ENCODE data around the gene HELZ2.

The HELZ2 gene

DNA sequence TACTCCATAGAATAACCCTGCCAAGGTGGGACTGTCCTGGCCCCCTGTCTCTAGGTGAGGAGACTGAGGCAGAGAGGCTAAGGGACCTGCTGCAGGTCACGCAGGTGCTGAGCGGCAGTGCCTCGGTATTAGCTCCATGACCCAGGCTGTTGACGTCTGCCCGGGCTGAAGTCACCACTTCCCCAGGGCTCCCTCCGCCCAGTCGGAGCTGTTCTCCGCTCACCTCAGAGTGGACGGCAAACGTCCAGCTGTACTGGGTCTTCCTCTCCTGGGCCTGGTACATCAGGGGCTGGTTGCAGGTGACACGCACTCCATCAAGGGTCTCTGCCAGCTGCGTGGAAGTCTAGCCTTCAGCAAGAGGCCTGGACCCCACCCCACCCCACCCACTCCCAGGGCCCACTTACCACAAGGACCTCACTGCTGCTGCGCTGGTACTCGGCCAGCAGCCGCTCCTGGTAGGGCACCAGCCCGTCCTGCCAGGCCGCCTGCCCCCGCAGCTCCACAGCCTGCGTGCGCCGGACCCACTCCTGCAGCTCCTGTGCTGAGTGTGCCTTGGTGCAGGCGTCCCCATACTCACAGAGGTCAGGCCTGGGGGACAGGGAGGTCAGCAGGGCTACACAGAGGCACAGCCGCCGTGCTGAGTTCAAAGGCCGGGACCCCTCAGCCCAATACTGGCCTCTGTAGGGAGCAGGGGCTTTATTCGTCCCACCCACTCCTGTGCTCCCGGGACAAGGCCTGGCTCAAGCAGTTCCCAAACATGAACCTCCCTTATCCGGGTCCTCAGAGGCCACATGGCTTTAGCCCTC lies 3.6 kb downstream of the HELZ2 start:
- DNase-seq (ENCODE audit: low read depth) = no peak
- no peak overlapping the region for H3K4me3 ChIP-seq (ENCODE audit: low read length)
- TF ChIP-seq CTCF (conservative IDR thresholded peaks at IDR 0.05; ENCODE audit: low read length) = no peak

DNA sequence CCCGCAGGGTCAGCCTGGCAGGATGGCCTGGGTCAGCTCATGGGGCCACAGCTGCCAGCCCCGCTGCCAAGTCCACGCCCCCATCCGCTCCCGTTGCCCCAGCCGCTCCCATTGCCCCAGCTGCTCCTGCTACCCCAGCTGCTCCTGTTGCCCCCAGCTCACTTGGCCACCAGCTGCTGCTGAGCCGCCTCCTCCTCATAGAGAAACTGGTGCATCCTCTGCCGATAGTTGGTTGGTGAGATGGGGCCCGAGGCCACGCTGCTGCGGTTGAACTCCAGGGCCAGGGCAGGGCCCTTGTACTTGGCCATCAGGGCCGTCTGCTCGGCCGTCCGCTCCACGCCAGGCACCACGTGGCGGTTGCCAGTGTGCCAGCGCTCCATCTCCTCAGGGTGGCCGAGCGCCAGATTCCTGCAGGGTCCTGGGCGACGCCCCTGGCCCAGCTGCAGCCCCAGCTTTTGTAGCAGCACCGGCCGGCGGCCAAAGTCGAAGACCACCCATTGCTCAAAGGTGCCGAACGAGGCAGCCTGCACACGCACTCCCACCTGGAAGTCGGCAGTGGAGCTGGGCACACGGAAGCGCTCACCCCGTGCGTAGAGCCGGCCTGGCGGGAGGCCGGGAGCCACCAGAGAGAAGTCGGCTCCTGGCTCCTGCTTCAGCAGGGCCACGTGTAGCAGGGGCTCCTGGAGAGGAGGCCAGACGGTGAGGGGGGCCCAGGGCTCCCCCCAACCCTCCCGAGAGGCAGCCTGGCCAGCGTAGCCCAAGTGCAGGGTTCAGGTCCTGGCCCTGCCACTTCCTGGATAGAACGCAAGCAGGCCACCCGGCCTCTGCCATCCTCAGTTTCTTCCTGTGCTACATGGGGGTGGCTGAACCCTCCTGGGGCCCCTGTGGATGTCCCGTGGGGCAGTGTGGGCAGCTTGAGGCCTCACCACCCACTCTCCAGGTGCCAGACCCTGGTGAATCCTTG lies 4.8 kb downstream of the HELZ2 start:
- H3K4me3 ChIP-seq (ENCODE audit: low read length) = no peak overlapping the region
- no peak for TF ChIP-seq CTCF (conservative IDR thresholded peaks at IDR 0.05; ENCODE audit: low read length)
- DNase-seq (ENCODE audit: low read depth) = no peak

DNA sequence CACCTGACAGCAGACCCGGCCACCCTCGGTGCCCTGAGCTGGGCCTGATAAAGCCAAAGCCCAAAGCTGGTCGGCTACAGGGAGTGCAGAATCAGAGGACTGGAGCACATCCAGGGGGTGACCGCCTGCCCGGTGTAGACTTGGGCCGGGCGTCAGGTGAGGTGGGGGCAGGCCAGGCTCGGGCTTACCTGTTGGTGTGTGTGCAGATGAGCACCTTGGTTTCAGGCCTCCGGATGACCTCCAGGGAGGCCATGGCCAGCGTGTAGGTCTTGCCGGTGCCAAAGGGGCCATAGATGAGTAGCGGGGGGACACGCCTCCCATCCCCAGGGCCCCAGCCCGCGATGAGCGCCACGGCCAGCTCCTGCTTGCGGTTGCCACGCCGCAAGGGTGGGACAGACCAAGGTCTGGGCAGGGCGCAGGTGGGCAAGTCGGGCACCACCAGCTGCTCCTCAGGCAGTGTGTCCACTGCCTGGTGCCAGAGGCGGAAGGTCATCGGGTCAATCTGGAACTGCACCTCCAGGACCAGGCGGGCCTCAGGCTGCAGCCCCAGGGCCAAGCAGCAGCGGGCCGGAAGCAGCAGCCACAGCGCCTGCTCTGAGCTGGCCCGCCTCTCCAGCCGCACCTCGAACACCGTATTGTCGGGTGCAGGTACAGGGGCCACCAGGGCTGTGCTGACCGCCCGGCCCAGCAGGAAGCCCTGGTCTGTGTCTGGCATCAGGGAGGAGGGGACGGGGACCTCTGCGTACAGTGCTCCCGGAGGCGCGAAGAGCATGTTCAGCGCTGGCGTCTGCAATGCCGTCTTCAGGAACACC lies 5.7 kb downstream of the HELZ2 start:
- no peak for DNase-seq (ENCODE audit: low read depth)
- H3K4me3 ChIP-seq (ENCODE audit: low read length) = no peak overlapping the region
- no peak for TF ChIP-seq CTCF (conservative IDR thresholded peaks at IDR 0.05; ENCODE audit: low read length)

DNA sequence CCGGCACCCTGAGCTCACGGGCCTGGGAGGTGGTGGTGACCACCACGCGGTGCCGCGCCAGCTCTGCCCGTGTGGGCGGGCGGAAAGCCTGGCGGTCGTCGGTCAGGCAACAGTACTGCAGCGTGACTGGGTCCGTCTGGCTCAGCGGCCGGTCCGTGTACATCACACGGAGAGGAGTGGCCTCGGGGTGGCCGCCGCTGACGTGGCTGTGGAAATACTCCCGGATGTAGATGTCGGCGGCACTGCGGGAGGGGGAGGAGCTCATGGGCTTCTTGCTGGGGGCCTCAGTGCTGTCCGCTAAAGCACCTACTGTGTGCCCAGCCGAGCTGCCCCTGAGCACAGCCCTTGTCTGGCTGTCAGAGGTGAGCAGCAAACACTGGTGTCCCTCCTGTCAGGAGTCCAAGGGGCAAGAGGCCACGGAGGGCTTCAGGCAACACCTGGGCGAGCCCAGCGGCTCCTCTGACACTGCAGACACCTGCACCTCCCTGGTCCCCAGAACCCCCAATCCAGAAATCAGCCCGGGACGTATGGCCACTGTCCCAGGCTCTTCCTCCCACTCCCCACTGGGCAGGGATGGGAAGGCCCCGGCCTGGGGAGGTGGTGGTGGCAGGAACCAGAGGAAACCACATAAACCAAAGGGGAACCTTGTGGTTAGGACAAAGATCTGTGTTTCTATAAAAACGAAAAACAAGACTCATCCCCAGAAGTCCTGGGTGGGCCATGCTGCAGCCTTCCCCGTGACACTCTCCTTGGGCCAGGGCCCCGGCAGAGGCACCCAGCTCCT lies 6.5 kb downstream of the HELZ2 start:
- H3K4me3 ChIP-seq (ENCODE audit: low read length) = no peak overlapping the region
- no peak for DNase-seq (ENCODE audit: low read depth)
- no peak for TF ChIP-seq CTCF (conservative IDR thresholded peaks at IDR 0.05; ENCODE audit: low read length)

DNA sequence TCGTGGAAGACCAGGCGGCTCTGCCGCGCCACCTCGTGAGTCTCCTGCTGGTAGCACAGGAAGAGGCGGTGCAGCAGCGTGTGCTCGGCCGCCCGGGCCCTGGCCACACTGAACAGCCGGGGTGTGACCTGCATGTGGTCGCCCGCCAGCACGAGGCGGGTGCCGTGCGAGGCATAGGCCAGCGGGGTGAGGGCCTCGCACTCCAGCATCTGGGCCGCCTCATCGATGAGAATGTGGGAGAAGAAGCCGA lies 7.0 kb downstream of the HELZ2 start:
- DNase-seq (ENCODE audit: low read depth) = no peak
- no peak for TF ChIP-seq CTCF (conservative IDR thresholded peaks at IDR 0.05; ENCODE audit: low read length)
- H3K4me3 ChIP-seq (ENCODE audit: low read length) = no peak overlapping the region

DNA sequence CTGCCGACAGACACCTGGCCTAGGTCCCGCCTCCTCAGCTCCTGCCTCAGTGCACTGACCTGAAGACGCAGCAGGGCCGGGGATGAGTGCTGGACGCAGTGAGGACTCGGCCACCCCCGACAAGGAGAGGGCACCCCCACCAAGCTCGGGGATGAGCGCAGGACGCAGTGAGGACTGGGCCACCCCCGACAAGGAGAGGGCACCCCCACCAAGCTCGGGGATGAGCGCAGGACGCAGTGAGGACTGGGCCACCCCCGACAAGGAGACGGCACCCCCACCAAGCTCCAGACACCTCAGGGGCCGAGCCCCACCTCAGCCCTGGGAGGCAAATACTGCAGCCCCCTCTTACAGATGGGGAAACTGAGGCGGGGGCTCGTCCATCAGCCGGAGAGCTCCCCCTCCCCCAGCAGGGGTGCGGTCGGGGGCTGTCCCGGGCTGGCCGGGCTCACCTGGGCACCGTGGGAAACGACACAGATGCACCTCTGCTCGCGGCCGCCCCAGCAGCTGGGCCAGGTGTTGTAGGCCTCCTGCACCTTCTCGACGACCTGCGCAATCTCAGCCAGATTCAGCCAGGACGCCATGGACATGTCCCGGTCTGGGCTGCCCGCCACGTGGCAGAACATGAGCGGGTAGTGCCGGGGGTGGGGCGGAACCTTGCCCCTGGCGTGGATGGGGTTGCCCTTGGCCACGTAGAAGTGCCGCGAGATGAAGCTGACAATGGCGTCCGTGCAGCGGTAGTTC lies 7.5 kb downstream of the HELZ2 start:
- DNase-seq (ENCODE audit: low read depth) = no peak
- no peak overlapping the region for H3K4me3 ChIP-seq (ENCODE audit: low read length)

More for the DNA sequence above, 7.5 kb downstream of the HELZ2 start:
- TF ChIP-seq CTCF (conservative IDR thresholded peaks at IDR 0.05; ENCODE audit: low read length) = no peak

All from AG10803 (cell line).